Measurements from ENCODE around the gene ABTB2.

DNA sequence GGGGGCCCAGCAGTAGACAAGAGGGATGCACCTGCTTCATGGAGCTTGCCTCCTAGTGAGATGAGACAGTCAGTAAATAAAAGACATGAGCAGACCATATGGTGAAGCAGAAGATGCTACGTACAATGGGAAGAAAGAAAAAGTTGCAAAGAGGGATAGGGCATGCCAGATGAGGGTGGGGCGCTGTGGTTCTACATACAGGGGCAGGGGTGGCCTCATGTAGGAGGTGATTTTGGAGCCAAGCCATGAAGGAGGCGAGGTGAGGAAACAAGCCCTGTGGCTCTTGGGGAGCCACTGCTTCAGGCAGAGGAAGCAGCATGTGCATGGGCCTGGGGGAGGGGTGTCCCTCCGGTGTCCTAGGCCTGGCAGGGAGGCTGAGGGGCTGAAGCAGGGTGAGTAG lies 237.2 kb downstream of the ABTB2 start:
- no peak for TF ChIP-seq CTCF (IDR thresholded peaks at IDR 0.05)
- TF ChIP-seq POLR2AphosphoS5 (IDR thresholded peaks at IDR 0.05) = no peak

Data from upper lobe of left lung (tissue), 4 donors.